ENCODE measurements around the gene NDUFB1. TPM values are rescaled to one million over a fixed set of nuclear protein-coding genes. Genes with fewer than 3 reads are reported as not detected.

The NDUFB1 gene
- total RNA-seq, 1 donor from 2014 or later, result 867 TPM

DNA sequence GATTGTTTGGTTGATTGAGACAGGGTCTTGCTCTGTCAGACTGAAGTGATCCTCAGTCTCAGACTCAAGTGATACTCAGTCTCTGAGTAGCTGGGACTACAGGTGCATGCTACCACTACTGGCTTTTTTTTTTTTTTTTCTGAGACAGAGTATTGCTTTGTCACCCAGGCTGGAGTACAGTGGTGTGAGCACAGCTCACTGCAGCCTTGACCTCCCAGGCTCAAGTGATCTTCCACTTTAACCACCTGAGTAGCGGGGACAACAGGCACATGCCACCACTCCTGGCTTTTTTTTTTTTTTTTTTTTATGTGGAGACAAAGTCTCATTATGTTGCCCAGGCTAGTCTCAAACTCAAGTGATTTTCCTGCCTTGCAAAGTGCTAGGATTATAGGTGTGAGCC, 32.1 kb upstream of the NDUFB1 start:
- TF ChIP-seq, protein P1, sequence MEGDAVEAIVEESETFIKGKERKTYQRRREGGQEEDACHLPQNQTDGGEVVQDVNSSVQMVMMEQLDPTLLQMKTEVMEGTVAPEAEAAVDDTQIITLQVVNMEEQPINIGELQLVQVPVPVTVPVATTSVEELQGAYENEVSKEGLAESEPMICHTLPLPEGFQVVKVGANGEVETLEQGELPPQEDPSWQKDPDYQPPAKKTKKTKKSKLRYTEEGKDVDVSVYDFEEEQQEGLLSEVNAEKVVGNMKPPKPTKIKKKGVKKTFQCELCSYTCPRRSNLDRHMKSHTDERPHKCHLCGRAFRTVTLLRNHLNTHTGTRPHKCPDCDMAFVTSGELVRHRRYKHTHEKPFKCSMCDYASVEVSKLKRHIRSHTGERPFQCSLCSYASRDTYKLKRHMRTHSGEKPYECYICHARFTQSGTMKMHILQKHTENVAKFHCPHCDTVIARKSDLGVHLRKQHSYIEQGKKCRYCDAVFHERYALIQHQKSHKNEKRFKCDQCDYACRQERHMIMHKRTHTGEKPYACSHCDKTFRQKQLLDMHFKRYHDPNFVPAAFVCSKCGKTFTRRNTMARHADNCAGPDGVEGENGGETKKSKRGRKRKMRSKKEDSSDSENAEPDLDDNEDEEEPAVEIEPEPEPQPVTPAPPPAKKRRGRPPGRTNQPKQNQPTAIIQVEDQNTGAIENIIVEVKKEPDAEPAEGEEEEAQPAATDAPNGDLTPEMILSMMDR (IDR thresholded peaks at IDR 0.05), result no peak
- peaks cover 34 to 35% of the 10 kb centered on the region in 2 donors for H3K36me3 ChIP-seq
- H3K4me3 ChIP-seq, result no peak overlapping the region
- peaks cover 0 to 9% of the 10 kb centered on the region in 2 donors for H3K4me1 ChIP-seq
- intact Hi-C loops (cut with DNase I), result no loop called here
- H3K27me3 ChIP-seq, result no peaks in the 10 kb centered on the region
- H3K27ac ChIP-seq, result peak overlapping the region; percentile 32 to 36
- no peak for DNase-seq (ENCODE audit: low spot score in 2 of 2)
- no peaks in the 10 kb centered on the region for H3K9me3 ChIP-seq

DNA sequence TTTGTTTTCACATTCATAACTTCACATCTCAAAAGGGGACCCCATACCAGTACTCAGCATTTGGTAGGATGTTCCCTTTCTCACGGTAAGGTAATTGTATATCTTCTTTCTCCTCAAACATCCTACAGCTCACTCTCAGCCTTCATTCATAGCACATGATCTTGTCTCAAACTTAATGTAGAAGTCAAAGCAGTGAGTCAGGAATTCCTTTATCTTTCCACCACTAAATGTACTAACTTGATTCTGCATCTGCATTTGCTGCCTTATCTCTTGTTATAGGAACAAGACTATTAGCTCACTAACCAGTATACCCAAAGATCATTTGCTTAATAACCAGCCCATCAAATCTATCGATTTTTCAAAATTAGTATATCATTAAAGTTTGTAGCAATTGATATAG, 23.2 kb upstream of the NDUFB1 start:
- no peaks in the 10 kb centered on the region for H3K9me3 ChIP-seq
- TF ChIP-seq, protein P1 (IDR thresholded peaks at IDR 0.05), result no peak
- no peak overlapping the region for H3K27ac ChIP-seq
- no peak for DNase-seq (ENCODE audit: low spot score in 2 of 2)
- peaks cover 0 to 3% of the 10 kb centered on the region in 2 donors for H3K4me1 ChIP-seq
- intact Hi-C loops (cut with DNase I), result no loop called here
- H3K4me3 ChIP-seq, result no peak overlapping the region
- peaks cover 25 to 58% of the 10 kb centered on the region in 2 donors for H3K36me3 ChIP-seq
- H3K27me3 ChIP-seq, result no peaks in the 10 kb centered on the region

DNA sequence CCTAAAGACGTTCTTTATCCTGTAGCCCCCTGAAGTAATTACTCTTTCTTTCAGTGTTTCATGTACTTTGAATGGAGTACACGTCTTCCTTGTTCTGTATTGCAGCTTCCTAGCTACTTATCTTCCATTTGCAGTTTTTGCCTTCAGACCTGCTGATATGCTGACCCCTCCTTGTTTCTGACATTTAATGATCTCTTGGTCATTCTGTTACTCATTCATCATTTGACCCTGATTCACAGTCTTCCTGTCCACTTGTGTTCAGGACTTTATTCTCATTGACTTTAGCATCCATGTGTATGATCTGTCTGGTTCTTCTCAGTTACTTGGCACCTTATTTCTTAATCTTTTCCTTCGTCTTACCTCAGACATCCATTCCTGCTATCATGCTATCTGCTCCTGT, 22.5 kb upstream of the NDUFB1 start:
- Histone ChIP-seq H3K27ac (no peak overlapping the region), H3K9me3 (no peaks in the 10 kb centered on the region), H3K4me3 (no peak overlapping the region), H3K27me3 (no peaks in the 10 kb centered on the region), H3K36me3 (peaks cover 25 to 57% of the 10 kb centered on the region in 2 donors), H3K4me1 (peaks cover 0 to 3% of the 10 kb centered on the region in 2 donors)
- intact Hi-C loops (cut with DNase I), result no loop called here
- DNase-seq (ENCODE audit: low spot score in 2 of 2), result no peak
- TF ChIP-seq, protein P1 (IDR thresholded peaks at IDR 0.05), result no peak

DNA sequence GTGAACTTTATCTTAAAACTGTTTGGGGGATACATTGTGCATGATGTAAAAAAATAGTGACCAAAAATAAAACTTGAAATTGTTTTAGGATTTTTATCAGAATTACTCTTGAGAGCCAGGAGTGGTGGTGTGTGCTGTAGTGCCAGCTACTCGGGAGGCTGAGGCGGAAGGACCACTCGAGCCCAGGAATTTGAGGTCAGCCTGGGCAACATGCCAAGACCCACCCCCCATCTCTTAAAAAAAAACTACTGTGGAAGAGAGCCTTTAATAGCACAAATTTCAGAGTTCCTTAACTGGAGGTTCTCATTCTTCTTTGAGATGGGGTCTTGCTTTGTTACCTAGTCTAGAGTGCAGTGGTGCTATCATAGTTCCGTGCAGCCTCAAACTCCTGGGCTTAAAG, 21.8 kb upstream of the NDUFB1 start:
- DNase-seq (ENCODE audit: low spot score in 2 of 2), result no peak
- Histone ChIP-seq H3K9me3 (no peaks in the 10 kb centered on the region), H3K27ac (no peak overlapping the region), H3K36me3 (peaks cover 30 to 62% of the 10 kb centered on the region in 2 donors), H3K4me1 (peaks cover 0 to 3% of the 10 kb centered on the region in 2 donors), H3K27me3 (no peaks in the 10 kb centered on the region), H3K4me3 (no peak overlapping the region)
- TF ChIP-seq, protein P1 (IDR thresholded peaks at IDR 0.05), result no peak
- intact Hi-C loops (cut with DNase I), result no loop called here

DNA sequence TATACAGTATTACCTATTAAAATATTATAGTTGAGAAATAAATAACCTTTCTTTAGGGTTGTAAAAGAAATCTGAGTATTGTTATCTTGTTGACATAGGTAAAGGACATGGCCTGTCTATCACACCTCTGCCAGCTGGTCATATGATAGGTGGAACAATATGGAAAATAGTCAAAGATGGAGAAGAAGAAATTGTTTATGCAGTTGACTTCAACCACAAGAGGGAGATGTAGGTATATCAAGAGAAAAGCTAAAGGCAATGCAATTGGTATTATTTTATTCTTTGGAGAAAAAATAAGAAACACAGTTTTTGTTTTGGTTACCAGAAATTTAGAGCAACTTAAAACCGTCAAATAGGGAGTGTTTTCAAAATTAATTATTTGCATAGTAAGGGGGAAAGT, 13.8 kb upstream of the NDUFB1 start:
- TF ChIP-seq, protein P1 (IDR thresholded peaks at IDR 0.05), result peak; percentile 61 to 64 (median 64)
- no peaks in the 10 kb centered on the region for H3K4me1 ChIP-seq
- H3K9me3 ChIP-seq, result no peaks in the 10 kb centered on the region
- H3K27ac ChIP-seq, result no peak overlapping the region
- H3K4me3 ChIP-seq, result no peak overlapping the region
- no peak for DNase-seq (ENCODE audit: low spot score in 2 of 2)
- H3K27me3 ChIP-seq, result no peaks in the 10 kb centered on the region
- intact Hi-C loops (cut with DNase I), result loop anchor here (1.0 to 5.0 kb wide), 2 partner anchors 187 to 321 kb away; partner anchors contain the start of gene SLC24A4
- peaks cover 28 to 60% of the 10 kb centered on the region in 2 donors for H3K36me3 ChIP-seq

DNA sequence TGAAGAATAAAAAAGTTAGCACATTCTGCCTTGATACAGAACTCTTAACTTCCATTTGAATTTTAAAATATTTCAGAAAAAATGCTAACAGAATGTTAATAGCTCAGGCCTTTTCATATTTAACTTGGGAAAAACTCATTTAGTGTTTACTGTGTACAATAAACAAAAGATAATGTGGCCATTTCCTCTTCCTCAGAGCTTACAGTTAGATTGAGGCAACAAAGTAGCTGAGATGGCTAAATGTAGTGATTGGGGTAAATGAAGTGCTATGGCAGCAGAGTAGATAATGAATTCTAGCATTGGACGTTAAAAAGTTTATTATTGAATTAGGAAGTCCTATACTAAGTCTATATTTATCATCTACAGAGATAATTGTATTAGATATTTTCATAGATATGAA, 12.9 kb upstream of the NDUFB1 start:
- H3K36me3 ChIP-seq, result peaks cover 32 to 54% of the 10 kb centered on the region in 2 donors
- TF ChIP-seq, protein P1 (IDR thresholded peaks at IDR 0.05), result no peak
- intact Hi-C loops (cut with DNase I), result loop anchor here (5.0 kb wide), 1 partner anchor 543 kb away; no protein-coding TSS in a partner anchor

More for the DNA sequence above, 12.9 kb upstream of the NDUFB1 start:
- no peak overlapping the region for H3K27ac ChIP-seq
- no peaks in the 10 kb centered on the region for H3K4me1 ChIP-seq
- H3K4me3 ChIP-seq, result no peak overlapping the region
- DNase-seq (ENCODE audit: low spot score in 2 of 2), result no peak
- no peaks in the 10 kb centered on the region for H3K9me3 ChIP-seq
- no peaks in the 10 kb centered on the region for H3K27me3 ChIP-seq
